Endothelial cell of umbilical vein (primary cell): ENCODE measurements around the gene TNFRSF14. TPM values are rescaled to one million over a fixed set of nuclear protein-coding genes. Genes with fewer than 3 reads are reported as not detected.

ENCODE experiments used
- BruUV-seq: library from RNA; stranded (reverse); fragments of 400-500 nt; replicated peaks from 2 replicates; lab custom pipeline; 2021; lab: Mats Ljungman, UMichigan
- CTCF ChIA-PET: fragments of 300-600, 350-600 bp; sonication (Branson Sonifier 250); formaldehyde crosslinking; loops from one replicate; lab custom pipeline; 2021; ENCODE audit warnings: antibody characterized with exemption, inconsistent platforms; lab: Charles Lee
- POLR2A ChIA-PET: fragments of 300-600, 350-600 bp; sonication (Branson Sonifier 250); formaldehyde crosslinking; loops from one replicate; lab custom pipeline; 2021; ENCODE audit warnings: antibody characterized with exemption, inconsistent platforms; lab: Charles Lee
- DNase-seq: peaks from one replicate; pipeline ENCODE4 v3.0.0-alpha.2; 2011; ENCODE audit warnings: low read depth, low spot score
- FAIRE-seq: peaks from 2 replicates; lab custom pipeline; 2011; peaks lifted over from hg19 to GRCh38; lab: Jason Lieb, UNC
- H2AFZ ChIP-seq: 2 replicates; pipeline ENCODE4 v1.6.0; 2012; ENCODE audit warnings: low read depth, low read length, control low read depth, inconsistent platforms
- H3K27ac ChIP-seq: 2 replicates; pipeline ENCODE4 v1.5.1; 2011; ENCODE audit warnings: low read depth, mild to moderate bottlenecking, control low read depth, low read length, moderate library complexity; ENCODE audit not compliant: insufficient read depth
- H3K27me3 ChIP-seq, 2 experiments: 2 replicates each; pipeline versions ENCODE4 v1.6.0 to v1.6.1; 2011; ENCODE audit warnings: low read length in 2 of 2, mixed read lengths in 1 of 2; ENCODE audit not compliant: control insufficient read depth in 2 of 2, insufficient read depth in 2 of 2
- H3K36me3 ChIP-seq, 2 experiments: 2 replicates in 1 of 2; 3 replicates in 1 of 2; pipeline ENCODE4 v1.5.1; 2011; ENCODE audit warnings: low read length in 2 of 2, mild to moderate bottlenecking in 1 of 2, moderate library complexity in 1 of 2; ENCODE audit not compliant: control insufficient read depth in 2 of 2, insufficient read depth in 2 of 2; ENCODE audit errors: extremely low read depth in 1 of 2
- H3K4me1 ChIP-seq: 3 replicates; pipeline ENCODE4 v1.5.1; 2011; ENCODE audit warnings: mild to moderate bottlenecking, low read length; ENCODE audit not compliant: control insufficient read depth, insufficient read depth; ENCODE audit errors: extremely low read depth
- H3K4me2 ChIP-seq: 2 replicates; pipeline ENCODE4 v1.6.1; 2011; ENCODE audit warnings: low read length, control low read depth, mixed read lengths; ENCODE audit not compliant: insufficient read depth
- H3K4me3 ChIP-seq, 3 experiments: fragments of 200-600 bp in 1 of 3; sonication (generic), shearing (Covaris generic) in 1 of 3; replicated peaks in 1 of 3; 2 replicates each; pipeline ENCODE4 v1.5.1; 2011 to 2016; ENCODE audit warnings: control low read depth in 3 of 3, low read length in 3 of 3, mild to moderate bottlenecking in 2 of 3, inconsistent platforms in 1 of 3, low read depth in 1 of 3, moderate library complexity in 1 of 3; ENCODE audit not compliant: insufficient read depth in 1 of 3
- H3K79me2 ChIP-seq: 2 replicates; pipeline ENCODE4 v1.6.0; 2012; ENCODE audit warnings: low read length, inconsistent platforms; ENCODE audit not compliant: control insufficient read depth, insufficient read depth
- H3K9ac ChIP-seq: replicated peaks from 2 replicates; pipeline ENCODE3; 2011; ENCODE audit warnings: low read length, control low read depth; ENCODE audit not compliant: insufficient read depth; ENCODE audit errors: extremely low read depth
- H3K9me1 ChIP-seq: replicated peaks from 3 replicates; pipeline ENCODE4 v1.6.0; 2011; ENCODE audit warnings: mild to moderate bottlenecking, low read length; ENCODE audit not compliant: control insufficient read depth, insufficient read depth; ENCODE audit errors: extremely low read depth
- H3K9me3 ChIP-seq: replicated peaks from 2 replicates; pipeline ENCODE4 v1.5.1; 2012; ENCODE audit warnings: low read length, inconsistent platforms; ENCODE audit not compliant: control insufficient read depth, insufficient read depth
- H4K20me1 ChIP-seq: replicated peaks from 2 replicates; pipeline ENCODE3; 2011; ENCODE audit warnings: mild to moderate bottlenecking, low read length; ENCODE audit not compliant: control insufficient read depth, insufficient read depth; ENCODE audit errors: extremely low read depth
- CTCF ChIP-seq, 2 donors: IDR thresholded peaks; 1 replicate in 1 of 2; 2 replicates in 1 of 2; pipeline ENCODE4 v1.5.1; 2011; ENCODE audit warnings: low read length in 2 of 2, mild to moderate bottlenecking in 2 of 2, moderate library complexity in 2 of 2, control low read depth in 1 of 2, inconsistent platforms in 1 of 2, low read depth in 1 of 2; ENCODE audit not compliant: insufficient read depth in 1 of 2; ENCODE audit errors: extremely low read depth in 1 of 2
- EZH2 ChIP-seq: IDR thresholded peaks from 2 replicates; pipeline ENCODE4 v1.6.1; 2012; ENCODE audit warnings: borderline replicate concordance, low read depth, mild to moderate bottlenecking, moderate library complexity, low read length, inconsistent platforms; ENCODE audit not compliant: severe bottlenecking
- FOS ChIP-seq: IDR thresholded peaks from 2 replicates; pipeline ENCODE4 v1.6.1; 2011; ENCODE audit warnings: mild to moderate bottlenecking, low read length, moderate library complexity, borderline replicate concordance; ENCODE audit not compliant: insufficient read depth
- GATA2 ChIP-seq: IDR thresholded peaks from 2 replicates; pipeline ENCODE4 v1.7.0; 2011; ENCODE audit warnings: low read depth, mild to moderate bottlenecking, moderate library complexity, mixed read lengths, low read length; ENCODE audit not compliant: insufficient read length, insufficient read depth
- JUN ChIP-seq: IDR thresholded peaks from 2 replicates; pipeline ENCODE4 v1.6.1; 2011; ENCODE audit warnings: borderline replicate concordance, low read depth; ENCODE audit not compliant: insufficient read length, insufficient read depth
- MAX ChIP-seq: IDR thresholded peaks from 2 replicates; pipeline ENCODE4 v1.6.1; 2011; ENCODE audit not compliant: insufficient read depth, insufficient read length
- MYC ChIP-seq: IDR thresholded peaks from one replicate; pipeline ENCODE4 v1.6.1; 2011; ENCODE audit warnings: mild to moderate bottlenecking, low read depth, low read length
- POLR2A ChIP-seq: IDR thresholded peaks from 2 replicates; pipeline ENCODE4 v1.6.1; 2012; ENCODE audit warnings: low read depth, mild to moderate bottlenecking, control low read depth, low read length
- POLR2AphosphoS5 ChIP-seq: IDR thresholded peaks from 2 replicates; pipeline ENCODE4 v1.6.1; 2012; ENCODE audit warnings: low read depth, mild to moderate bottlenecking, control low read depth, low read length, moderate library complexity; ENCODE audit not compliant: insufficient read depth
- dilution Hi-C: fragments of 300-500 bp; cut with MboI; formaldehyde crosslinking; loops from one replicate; pipeline ENCODE4 v1.15.0; 2019; ENCODE audit warnings: low sequenced_read_pairs; ENCODE audit not compliant: extremely low pct_ligation_motif_present
- intact Hi-C: fragments of 100-400 bp; cut with micrococcal nuclease; formaldehyde crosslinking; loops from one replicate; pipeline ENCODE4 v1.10.0; 2022
- polyA plus RNA-seq, 4 experiments: library from polyadenylated mRNA; depleted of rRNA in 3 of 4; stranded (reverse) in 3 of 4; unstranded in 1 of 4; fragments of >200 nt; gene quantifications; 2 replicates each; pipeline versions ENCODE4 v1.2.1 to v1.2.3, GENCODE V29; 2011 to 2012; ENCODE audit warnings: missing spikeins in 1 of 4
- total RNA-seq: library from RNA; stranded (reverse); gene quantifications from 2 replicates; pipeline ENCODE4 v1.2.3, GENCODE V29; 2021

The TNFRSF14 gene
- total and polyA plus RNA-seq, 2 donors (not counting 3 experiments of a cell fraction or from before 2014, with no cell fraction given) = 40.9 to 49.4 TPM

- POLR2A ChIA-PET = no interaction called here
- no peaks in the 10 kb centered on the region for H3K36me3 ChIP-seq
- DNase-seq (no peak), FAIRE-seq (no peak)
- H3K27me3 ChIP-seq = no peaks in the 10 kb centered on the region
- intact Hi-C loops (no loop called here), dilution Hi-C loops (no loop called here)
- TF ChIP-seq POLR2A (no peak), JUN (no peak), MAX (no peak), MYC (no peak), GATA2 (no peak), EZH2 (no peak), CTCF (IDR thresholded peaks at IDR 0.05; ENCODE audit: extremely low read depth in 1 of 2, insufficient read depth in 1 of 2, low read depth in 1 of 2, low read length in 2 of 2) (no peak), POLR2AphosphoS5 (no peak), FOS (no peak)
- peaks cover 22% of the 10 kb centered on the region for H3K4me1 ChIP-seq
- no peak overlapping the region for H2AFZ ChIP-seq
- no peaks in the 10 kb centered on the region for H4K20me1 ChIP-seq
- H3K79me2 ChIP-seq = peaks cover 5% of the 10 kb centered on the region
- no peak overlapping the region for H3K9ac ChIP-seq
- H3K4me2 ChIP-seq = no peak overlapping the region
- no peaks in the 10 kb centered on the region for H3K9me3 ChIP-seq
- no TSS peak for BruUV-seq
- H3K9me1 ChIP-seq = no peaks in the 10 kb centered on the region
- no peak overlapping the region for H3K4me3 ChIP-seq
- CTCF ChIA-PET = interaction anchor here (0.8 to 3.1 kb wide), 3 partner anchors 23 to 36 kb away, joined by 3 to 12 read pairs (median 3); partner anchors contain the start of gene TNFRSF14
- H3K27ac ChIP-seq = no peak overlapping the region
These were observed 27.7 kb downstream of the TNFRSF14 start for GRCh38 chr1:2583871-2584351.
